NOMO-1 (cell line): Measurements from ENCODE around the gene TAF6L.
"Not testable (repeated sequence)": the region's sequence is repeated elsewhere in the genome, so short reads cannot be mapped to it uniquely, and the experiment has no call there.

ENCODE experiments used
- DNase-seq, 2 experiments: peaks; one replicate each; lab custom pipeline; 2025; ENCODE audit not compliant: unreplicated experiment in 2 of 2; lab: John Stamatoyannopoulos, UW

Gene TAF6L, protein sequence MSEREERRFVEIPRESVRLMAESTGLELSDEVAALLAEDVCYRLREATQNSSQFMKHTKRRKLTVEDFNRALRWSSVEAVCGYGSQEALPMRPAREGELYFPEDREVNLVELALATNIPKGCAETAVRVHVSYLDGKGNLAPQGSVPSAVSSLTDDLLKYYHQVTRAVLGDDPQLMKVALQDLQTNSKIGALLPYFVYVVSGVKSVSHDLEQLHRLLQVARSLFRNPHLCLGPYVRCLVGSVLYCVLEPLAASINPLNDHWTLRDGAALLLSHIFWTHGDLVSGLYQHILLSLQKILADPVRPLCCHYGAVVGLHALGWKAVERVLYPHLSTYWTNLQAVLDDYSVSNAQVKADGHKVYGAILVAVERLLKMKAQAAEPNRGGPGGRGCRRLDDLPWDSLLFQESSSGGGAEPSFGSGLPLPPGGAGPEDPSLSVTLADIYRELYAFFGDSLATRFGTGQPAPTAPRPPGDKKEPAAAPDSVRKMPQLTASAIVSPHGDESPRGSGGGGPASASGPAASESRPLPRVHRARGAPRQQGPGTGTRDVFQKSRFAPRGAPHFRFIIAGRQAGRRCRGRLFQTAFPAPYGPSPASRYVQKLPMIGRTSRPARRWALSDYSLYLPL

DNA sequence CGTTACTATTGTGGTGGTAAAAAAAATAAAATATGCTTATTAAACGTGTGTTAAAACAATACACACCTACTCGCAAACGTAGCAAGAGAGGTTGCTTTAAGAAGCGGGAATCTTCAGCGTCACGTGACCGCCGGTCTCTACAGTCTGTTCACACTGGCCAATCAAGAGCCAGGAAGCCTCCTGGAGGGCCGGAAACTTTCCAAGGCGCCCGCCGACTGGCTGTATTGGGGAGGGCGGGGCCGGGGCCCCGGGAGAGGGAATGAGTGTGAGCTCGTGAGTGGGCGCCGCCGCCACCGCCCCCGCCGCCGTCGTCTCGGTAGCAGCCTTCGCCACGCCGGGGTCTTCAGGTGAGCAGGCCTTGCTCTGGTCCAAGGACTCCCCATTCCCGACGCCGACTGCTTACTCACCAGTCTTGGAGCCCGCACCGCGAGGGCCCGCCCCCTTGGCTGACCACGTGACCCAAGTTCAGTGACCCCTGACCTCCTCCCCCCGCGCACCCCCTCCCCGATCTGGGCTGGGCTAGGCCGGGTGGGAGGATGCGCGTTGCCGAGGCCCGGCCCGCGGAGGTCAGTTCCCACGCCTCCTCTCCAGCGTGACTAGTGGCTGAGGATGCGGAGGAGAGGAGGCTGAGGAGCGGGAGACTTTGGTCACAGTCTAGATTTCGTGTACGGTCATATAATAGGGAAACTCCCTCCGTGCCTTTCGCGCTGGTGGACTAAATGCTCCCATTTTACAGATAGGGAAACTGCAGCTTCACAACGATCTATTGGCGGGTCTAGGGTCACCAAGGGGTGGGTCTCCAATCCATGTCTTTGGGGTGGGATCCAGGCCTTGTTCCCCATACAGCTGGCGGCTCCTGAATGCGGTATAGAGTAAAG lies at the start of gene TAF6L:
Gene TAF6L (plus strand): TSS at position 253 of the 878 bp plus-strand sequence. CDS start 4,388 bp downstream, outside the sequence.
- peak; percentile 93 to 94 for DNase-seq

DNA sequence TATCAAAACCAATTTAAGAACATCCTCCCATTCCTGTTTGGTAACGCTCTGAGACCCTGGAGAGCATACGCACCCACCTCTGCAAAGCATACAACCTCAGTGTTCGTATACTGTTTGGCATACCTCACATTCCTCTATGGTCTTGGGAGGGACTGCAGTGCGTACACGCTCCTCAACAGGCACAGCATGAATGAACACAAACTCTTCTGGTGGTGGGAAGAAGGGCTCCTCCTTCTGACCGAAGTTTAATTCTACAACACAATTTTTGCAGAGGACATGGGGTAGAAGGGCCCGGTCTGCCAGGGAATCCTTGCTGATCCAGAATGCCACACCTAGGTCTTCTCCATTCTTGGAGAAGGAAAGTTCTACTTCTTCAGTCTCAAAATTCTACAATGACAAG lies 49.2 kb upstream of the TAF6L start:
- no peak for DNase-seq

DNA sequence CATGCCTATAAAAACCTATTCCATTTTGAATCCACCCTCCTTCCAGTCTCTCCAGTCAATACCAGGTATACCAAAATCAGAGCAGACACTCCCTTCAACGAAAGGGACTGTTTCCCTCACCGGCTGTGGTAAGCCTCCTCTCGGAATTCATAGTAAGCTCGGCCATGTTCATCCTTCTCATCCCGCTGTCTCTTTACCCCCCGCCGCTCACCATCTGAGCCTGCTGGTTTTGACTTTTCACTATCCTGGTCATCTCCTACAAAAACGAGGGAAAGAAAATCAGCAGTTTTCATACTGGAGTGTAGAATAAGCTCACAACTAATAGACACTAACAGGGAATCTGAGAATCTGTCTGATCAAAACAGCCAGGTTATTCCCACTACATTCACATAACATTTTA lies 47.0 kb upstream of the TAF6L start:
- no peak for DNase-seq

DNA sequence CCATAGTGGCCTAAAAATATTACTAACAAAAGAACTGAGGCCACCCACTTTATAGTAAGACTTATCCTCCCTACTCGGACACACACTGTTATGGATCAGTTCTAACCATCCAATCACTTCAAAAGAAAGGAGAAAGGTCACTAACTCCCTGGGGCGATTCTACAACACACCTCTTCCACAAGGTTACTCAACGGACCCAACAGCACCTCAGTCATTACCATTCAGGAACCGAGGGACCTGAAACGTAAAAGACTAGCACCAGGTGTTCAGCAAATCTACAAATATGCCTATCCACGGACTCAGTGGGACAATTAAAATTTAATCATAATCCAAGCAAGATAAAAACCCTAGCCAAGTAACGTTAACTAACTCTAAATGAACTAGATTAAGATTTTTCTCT lies 45.5 kb upstream of the TAF6L start:
- peak in 1 of 2 experiments; percentile 7 for DNase-seq

DNA sequence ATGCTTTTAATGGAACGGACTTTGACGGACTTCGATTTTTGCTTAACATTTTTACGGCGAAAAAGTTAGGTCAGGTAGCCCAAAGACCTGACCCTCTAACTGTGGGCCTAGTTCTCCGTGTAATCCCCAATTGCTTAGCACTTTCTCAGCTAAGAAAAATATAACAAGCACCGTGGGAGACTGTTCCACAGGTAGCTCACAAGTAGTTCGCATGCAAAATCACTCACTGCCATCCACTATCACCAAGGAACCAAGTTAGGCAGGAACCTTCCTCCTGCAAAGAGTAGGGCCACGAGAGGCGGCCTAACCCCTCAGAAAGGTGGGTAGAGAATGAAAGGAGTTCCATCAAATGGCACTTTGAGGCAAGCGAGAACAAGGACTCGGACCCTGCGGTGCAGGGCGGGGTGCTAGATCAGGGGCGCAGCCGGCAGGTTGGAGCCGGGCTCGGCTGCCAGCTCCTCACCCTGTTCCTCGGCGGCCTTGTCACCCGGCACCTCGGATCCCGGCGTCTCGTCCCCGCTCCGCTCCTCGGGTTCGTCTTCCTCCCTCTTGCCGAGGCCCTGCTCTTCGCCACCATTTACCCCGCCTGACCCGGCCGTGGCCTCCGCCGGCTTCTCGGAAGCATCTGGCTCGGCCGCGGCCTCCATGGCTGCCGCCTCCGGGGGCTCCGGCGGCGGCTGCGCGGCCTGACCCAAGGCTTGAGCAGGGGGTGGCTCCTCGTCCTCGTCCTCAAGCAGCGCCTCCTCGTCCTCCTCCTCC lies 44.9 kb upstream of the TAF6L start:
- peak in 1 of 2 experiments; percentile 5 for DNase-seq

DNA sequence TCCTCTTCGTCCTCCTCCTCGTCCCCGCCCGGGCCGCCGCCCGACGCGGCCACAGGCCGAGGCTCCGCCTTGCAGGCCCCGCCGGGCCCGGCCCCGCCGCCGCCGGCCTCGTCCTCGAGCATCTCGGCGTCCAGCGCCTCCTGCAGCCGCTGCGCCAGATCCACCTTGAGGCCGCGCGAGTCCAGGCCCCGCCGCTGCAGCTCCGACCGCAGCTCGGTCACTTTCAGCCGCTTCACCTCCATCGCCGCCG lies 44.4 kb upstream of the TAF6L start:
- DNase-seq: no peak

DNA sequence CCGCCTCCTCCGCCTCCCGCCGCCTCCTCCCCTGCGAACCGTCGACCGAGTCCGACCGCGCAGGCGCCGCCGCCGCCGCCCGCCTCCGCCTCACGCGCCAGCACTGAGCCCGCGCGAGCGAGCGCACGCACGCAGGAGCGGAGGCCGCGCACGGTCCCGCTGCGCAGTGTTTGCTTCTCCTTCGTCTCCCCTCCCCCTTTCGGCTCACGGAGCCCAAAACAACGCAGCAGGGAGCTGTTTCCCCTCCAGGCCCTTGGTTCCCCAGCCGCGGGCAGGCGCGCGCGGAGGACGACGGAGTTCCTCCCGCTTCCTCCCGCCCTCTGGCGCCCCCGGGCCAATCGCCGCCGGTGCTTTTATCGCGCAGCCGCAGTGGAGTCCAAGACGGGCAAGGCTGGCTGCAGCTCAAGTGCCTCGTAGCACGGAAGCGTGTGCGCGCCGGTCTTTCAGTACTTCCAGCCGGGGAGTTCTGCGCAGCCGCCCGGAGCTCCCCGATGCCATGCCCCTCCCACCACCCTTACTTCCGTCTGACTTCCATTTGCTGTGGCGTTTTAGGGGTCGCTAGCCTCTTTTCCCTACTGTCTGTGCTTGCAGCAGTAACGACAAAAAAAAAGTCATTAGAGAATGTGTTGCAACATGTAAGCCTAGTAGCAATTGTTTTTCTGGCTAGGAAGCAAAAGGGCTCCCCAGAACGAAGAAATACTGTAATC lies 43.9 kb upstream of the TAF6L start, which contains the start of gene HNRNPUL2:
Gene HNRNPUL2 (minus strand): TSS at position 293 of the 707 bp plus-strand sequence. CDS start 301 bp downstream, outside the sequence.
- peak; percentile 99 for DNase-seq

DNA sequence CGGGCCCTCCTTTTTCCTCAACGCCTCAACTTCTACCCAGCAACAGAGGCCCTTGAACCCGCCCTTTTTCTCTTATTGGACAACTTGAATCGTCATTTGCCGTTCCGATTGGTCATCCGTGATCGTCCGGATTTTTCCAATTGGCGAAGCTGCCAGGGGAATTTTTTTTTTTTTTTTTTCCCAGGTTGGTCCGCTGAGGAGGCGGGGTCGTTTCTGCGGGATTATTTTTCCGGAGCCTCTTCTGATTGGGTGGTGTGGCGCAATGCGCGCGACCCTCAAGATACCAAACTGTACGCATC lies 43.4 kb upstream of the TAF6L start:
- DNase-seq: peak; percentile 92 to 97

DNA sequence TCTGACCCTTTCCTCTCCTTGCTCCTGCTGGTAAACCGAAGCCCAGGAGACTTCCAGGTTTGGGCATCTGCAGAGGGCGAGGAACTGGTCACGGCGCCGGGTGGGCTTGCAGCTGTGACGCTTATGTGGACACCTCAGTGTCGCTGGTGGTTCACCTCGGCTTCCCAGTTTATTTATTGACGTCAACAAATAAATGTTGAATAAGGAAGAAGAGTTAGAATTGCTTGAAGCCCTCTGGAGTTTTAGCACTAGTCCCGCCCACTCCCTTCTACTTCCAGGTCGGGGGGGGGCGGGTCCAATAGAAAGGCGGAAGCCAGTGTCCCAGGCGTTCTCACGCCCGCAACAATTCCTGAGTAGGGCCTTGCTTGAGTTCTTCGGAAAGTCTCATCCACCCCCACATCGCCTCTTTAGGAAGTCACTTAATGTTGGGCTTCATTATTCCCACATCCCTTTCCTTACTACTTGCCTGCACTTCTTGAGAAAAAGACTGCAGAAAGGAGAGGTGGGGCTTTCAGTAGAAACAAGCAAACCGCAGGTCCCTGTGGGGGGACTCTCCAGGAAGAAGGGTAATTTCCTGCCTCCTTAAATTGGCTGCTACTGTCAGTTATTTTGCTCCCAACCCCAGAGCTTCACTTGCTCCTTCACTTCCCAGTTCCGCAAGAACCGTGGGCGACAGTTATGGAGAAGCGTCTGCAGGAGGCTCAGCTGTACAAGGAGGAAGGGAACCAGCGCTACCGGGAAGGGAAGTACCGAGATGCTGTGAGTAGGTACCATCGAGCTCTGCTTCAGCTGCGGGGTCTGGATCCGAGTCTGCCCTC lies 42.8 kb upstream of the TAF6L start, which contains the start of gene TTC9C:
Gene TTC9C (plus strand): TSS at position 316 of the 818 bp plus-strand sequence. CDS start 363 bp downstream, at position 679.
- peak; percentile 83 to 84 for DNase-seq

DNA sequence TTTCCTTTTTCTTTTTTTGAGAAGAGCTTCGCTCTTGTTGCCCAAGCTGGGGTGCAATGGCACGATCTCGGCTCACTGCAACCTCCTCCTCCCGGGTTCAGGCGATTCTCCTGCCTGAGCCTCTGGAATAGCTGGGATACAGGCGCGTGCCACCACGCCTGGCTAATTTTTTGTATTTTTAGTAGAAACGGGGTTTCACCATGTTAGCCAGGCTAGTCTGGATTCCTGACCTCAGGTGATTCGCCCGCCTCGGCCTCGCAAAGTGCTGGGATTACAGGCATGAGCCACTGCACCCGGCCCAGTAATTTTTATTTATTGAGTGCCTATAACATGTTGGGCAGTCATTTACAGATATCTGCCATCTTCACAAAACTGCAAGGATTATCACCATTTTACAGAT lies 41.1 kb upstream of the TAF6L start:
- DNase-seq: not testable (repeated sequence)

DNA sequence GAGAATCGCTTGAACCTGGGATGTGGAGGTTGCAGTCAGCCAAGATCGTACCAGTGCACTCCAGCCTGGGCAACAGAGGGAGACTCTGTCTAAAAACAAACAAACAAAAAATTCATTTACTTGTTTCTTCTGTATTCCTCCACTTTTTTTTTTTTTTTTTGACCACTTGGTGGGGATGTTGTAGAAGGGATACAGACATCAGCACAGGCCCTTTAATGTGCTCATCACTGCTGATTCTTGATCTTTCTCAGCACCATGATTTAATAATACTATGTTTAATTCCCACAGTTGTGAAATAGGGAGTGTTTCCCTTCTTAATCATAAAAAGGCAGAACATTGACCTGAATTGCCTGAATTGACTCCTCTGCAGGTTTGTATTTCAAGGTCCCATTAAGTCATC lies 38.4 kb upstream of the TAF6L start:
- no peak for DNase-seq

DNA sequence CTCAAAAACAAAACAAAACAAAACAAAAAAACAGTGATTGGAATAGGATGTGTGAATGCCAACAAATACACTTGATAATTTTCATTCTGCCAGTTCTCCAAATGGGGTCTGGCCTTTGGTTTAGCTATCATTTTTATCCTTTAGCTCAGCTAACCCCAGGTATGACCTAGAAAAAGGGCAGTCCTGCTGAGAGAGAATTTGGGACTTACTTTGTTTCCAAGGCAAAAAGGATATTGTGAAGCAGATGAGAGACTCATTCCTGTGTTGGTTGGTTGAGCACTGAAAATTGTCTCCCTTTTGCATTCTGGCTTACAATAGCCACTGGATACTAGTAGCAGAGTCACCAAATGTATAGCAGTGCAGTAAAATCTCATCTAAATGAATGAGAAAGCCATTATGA lies 34.0 kb upstream of the TAF6L start:
- no peak for DNase-seq

DNA sequence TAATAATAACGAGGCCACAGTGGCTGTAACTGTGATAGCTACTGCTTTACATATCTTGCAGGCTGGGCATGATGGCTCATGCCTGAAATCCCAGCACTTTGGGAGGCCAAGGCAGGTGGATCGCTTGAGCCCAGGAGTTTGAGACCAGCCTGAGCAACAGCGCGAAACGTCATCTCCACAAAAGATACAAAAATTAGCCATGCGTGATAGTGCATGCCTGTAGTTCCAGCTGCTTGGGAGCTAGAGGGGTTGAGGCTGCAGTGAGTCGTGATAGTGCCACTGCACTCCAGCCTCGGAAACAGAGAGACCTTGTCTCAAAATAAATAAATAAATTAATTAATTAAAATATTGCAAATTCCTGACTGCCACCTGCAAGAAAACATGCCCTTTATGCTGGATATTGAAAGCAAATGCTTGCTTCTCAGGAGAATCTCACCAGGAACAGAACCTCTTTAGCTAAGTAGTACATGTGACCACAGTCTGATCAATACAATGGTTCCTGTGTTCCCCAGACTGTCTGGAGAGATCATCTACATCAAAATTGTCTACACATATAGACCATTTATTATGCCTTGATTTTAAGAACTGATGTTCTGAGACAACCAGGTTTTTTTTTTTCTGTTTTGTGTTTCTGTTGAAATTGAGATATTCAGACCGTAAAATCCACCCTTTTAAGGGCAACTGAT lies 23.6 kb upstream of the TAF6L start:
- DNase-seq: no peak

DNA sequence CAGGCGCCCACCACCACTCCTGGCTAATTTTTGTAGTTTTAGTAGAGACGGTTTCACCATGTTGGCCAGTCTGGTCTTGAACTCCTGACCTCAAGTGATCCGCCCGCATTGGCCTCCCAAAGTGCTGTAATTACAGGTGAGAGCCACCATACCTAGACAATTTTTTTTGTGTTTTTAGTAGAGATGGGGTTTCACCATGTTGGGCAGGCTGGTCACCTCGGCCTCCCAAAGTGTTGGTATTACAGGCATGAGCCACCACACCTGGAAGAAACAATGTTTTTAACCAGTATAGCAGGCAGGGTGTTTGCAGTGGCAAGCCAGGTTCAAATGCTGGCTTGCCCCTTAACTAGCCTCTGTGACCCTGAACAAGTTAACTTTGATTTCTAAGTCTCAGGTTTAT lies 21.3 kb upstream of the TAF6L start:
- not testable (repeated sequence) for DNase-seq

DNA sequence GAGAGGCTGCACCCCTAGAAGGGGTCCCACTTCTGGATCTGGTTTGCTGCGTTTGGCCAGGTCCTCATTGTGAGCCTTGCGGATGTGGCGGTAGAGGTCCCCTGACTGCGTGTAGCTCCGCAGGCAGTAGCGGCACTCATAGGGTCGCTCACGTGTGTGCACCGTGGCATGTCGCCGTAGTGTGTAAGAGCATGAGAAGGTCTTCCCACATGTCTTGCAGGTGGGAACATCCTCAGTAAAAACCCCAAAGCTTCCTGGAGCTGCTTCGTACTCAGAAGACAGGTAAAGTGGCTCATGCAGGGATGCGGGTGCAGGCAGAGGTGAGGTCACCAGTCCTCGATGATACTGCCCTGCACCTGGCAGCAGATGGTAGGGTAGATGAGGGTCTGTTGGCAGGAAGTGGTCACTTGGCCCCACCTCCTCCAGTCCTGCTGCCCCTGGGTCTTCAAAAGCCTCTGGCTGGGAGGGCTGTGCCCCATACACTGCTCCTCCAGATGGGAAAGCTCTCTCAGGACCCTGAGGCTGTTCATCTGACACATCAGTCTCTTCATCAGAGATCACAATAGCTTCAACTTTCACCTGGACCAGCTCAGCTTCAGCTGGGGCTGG lies 18.9 kb upstream of the TAF6L start:
- DNase-seq: no peak

DNA sequence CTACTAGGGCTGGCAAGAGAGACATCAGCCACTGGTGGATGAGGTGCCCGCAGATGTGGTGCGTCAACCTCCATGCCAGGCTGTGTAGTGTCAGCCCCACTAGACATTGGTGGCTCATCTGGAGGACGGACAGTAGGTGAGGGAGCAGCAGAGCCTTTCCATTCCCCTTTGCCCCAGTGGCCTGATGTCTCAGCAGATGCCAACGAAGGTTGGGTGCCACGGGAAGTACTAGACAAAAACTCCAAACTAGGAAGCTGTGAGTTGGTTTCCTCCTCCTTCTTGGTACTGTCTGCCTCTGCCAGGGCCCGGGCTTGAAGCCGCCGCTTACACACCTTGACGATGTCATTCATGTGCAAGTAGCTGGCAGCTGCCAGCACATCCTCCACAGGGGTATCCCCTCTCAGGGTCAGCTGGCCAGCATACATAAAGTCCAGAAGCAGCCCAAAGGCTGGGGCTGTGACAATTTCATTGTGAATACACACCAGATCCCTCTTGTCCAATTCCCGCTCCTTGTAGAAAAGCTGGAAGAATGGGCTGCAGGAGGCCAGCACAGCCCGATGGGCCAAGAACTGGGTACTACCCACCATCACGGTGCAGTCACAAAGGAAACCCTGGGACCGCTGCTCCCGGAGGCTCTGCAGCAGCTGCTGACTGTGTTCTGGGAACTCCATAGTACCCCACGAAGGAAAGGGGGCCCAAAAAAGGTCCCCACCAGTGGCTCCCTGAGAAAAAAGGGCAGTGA lies 18.0 kb upstream of the TAF6L start:
- DNase-seq: no peak

DNA sequence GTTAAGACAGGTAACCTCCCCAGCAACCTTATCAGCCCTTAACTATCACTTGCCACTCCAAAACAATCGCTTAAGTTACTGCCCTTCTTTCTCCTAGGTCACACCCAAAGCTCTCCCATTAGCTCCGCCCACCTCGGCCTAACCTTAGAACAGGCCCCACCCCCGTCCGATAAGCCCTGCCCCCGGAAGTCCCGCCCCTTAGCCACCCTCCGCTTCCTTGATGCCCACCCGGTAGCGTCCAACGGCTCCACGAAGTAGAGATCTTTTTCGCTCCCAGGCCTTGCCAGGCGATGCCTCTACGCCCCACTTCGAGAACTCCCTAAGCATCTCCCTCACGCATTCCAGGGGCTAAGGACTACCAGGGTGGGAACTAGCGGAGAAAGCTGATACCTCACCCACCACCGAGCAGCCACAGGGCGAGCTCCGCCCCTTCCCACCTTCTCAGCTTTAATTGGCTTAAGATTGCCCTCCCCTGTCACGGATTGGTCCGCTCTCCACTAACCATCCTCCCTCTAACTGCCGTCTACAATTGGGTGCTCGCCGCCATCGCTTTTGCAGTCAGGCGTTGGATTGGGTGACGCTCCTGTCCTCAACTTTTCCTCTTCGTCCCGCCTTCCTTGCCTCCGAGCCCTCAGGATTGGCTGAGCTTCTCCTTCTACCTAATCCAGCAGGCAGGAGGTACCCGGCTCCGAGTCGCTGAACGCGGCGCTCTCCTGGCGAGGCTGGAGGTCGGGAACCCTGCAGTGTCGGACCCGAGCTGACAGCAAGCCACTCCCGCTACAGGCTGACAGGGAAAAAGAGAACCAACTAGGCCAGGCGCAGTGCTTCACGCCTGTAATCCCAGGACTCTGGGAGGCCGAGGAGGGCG lies 17.2 kb upstream of the TAF6L start, which contains the start of gene ZBTB3:
Gene ZBTB3 (minus strand): TSS at position 425 of the 868 bp plus-strand sequence. CDS start 496 bp downstream, outside the sequence.
- peak; percentile 99 to 100 for DNase-seq
